Sigmoid colon (tissue), 7 donors: ENCODE results near the gene TWNK. TPM values are rescaled to one million over a fixed set of nuclear protein-coding genes. Genes with fewer than 3 reads are reported as not detected.

ENCODE experiments used
- DNase-seq: peaks from one replicate; pipeline ENCODE4 v3.0.0-alpha.2; 2019
- H3K27ac ChIP-seq, 4 donors: fragments of 200-600 bp; sonication (generic); one replicate each; pipeline ENCODE4 v1.5.1; 2016 to 2019; ENCODE audit warnings: mild to moderate bottlenecking in 1 of 4
- H3K27me3 ChIP-seq, 3 donors: fragments of 200-600 bp; sonication (generic); one replicate each; pipeline ENCODE4 v1.5.1; 2019; ENCODE audit warnings: mild to moderate bottlenecking in 1 of 3
- H3K36me3 ChIP-seq, 4 donors: fragments of 200-600 bp; sonication (generic); one replicate each; pipeline ENCODE4 v1.5.1; 2016 to 2019
- H3K4me1 ChIP-seq, 4 donors: fragments of 200-600 bp; sonication (generic); one replicate each; pipeline ENCODE4 v1.5.1; 2017 to 2019
- H3K4me3 ChIP-seq, 4 donors: fragments of 200-600 bp; sonication (generic); one replicate each; pipeline ENCODE4 v1.5.1; 2017 to 2019; ENCODE audit warnings: mild to moderate bottlenecking in 2 of 4, moderate library complexity in 1 of 4
- H3K9me3 ChIP-seq, 4 donors: fragments of 200-600 bp in 3 of 4; sonication (generic) in 3 of 4; one replicate each; pipeline versions ENCODE4 v1.5.1 to v1.6.1; 2013 to 2019
- EP300 ChIP-seq, 4 donors: sonication (generic); formaldehyde crosslinking; IDR thresholded peaks; one replicate each; pipeline ENCODE4 v1.6.1; 2017; ENCODE audit warnings: antibody characterized with exemption in 4 of 4
- POLR2A ChIP-seq, 2 donors: fragments of 450-650 bp; IDR thresholded peaks; one replicate each; pipeline ENCODE4 v1.6.1; 2016; ENCODE audit warnings: antibody characterized with exemption in 2 of 2, mild to moderate bottlenecking in 2 of 2, moderate library complexity in 2 of 2
- POLR2AphosphoS5 ChIP-seq, 4 donors: sonication (generic); formaldehyde crosslinking; IDR thresholded peaks; one replicate each; pipeline ENCODE4 v1.6.1; 2017; ENCODE audit warnings: antibody characterized with exemption in 4 of 4
- WGBS, 2 donors: extraction: QIAGEN DNeasy Blood & Tissue Kit; methylation state at CpG; one replicate each; pipeline ENCODE4 v1.1.7; 2013; 5-methylcytosine and 5-hydroxymethylcytosine counted together
- intact Hi-C: fragments of 100-400 bp; cut with DNase I; formaldehyde crosslinking; loops from one replicate; pipeline ENCODE4 v1.15.1; 2023
- polyA plus RNA-seq, 3 donors: library from polyadenylated mRNA; stranded (reverse); fragments of 200-250 nt; gene quantifications; one replicate each; pipeline ENCODE4 v1.2.3, GENCODE V29; 2013
- total RNA-seq, 4 donors: library from RNA; depleted of rRNA; stranded (reverse); fragments of >200 nt; gene quantifications; one replicate each; pipeline ENCODE4 v1.1.0, GENCODE V29; 2016
- TF ChIP-seq, protein P1 (sequence below), 4 experiments: fragments of 450-650 bp in 3 of 4; fragments of 200-600 bp in 1 of 4; IDR thresholded peaks; one replicate each; pipeline ENCODE4 v1.5.1; 2016 to 2019; ENCODE audit warnings: antibody characterized with exemption in 4 of 4, mild to moderate bottlenecking in 3 of 4, moderate library complexity in 2 of 4
- donor health status: healthy with polysubstance abuse.
- donor health status: Bipolar disorder and iron deficiency.
- donor health status: healthy.

Gene TWNK
- total and polyA plus RNA-seq, 7 donors, result 2.4 to 9.0 (median 3.9) TPM

GRCh38 chr10:100986623-100986951 is 756 bp upstream of the TWNK start:
- intact Hi-C loops, result no loop called here
- Histone ChIP-seq H3K27ac (peak overlapping the region; percentile 80 to 82 (median 82)), H3K4me1 (peaks cover 0 to 31% (median 24%) of the 10 kb centered on the region in 4 donors), H3K9me3 (no peaks in the 10 kb centered on the region), H3K36me3 (peaks cover 0 to 48% (median 8%) of the 10 kb centered on the region in 4 donors), H3K27me3 (no peaks in the 10 kb centered on the region), H3K4me3 (peak overlapping the region; percentile 78 to 87 (median 84))
- no peak for TF ChIP-seq EP300 (IDR thresholded peaks at IDR 0.05)
- TF ChIP-seq POLR2AphosphoS5 (IDR thresholded peaks at IDR 0.05), result no peak
- TF ChIP-seq POLR2A (IDR thresholded peaks at IDR 0.05), result no peak
- TF ChIP-seq, protein P1, sequence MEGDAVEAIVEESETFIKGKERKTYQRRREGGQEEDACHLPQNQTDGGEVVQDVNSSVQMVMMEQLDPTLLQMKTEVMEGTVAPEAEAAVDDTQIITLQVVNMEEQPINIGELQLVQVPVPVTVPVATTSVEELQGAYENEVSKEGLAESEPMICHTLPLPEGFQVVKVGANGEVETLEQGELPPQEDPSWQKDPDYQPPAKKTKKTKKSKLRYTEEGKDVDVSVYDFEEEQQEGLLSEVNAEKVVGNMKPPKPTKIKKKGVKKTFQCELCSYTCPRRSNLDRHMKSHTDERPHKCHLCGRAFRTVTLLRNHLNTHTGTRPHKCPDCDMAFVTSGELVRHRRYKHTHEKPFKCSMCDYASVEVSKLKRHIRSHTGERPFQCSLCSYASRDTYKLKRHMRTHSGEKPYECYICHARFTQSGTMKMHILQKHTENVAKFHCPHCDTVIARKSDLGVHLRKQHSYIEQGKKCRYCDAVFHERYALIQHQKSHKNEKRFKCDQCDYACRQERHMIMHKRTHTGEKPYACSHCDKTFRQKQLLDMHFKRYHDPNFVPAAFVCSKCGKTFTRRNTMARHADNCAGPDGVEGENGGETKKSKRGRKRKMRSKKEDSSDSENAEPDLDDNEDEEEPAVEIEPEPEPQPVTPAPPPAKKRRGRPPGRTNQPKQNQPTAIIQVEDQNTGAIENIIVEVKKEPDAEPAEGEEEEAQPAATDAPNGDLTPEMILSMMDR (IDR thresholded peaks at IDR 0.05), result no peak
- peak; percentile 65 for DNase-seq
- 9 to 23% methylated on average over 17 of the region's 17 CpGs for WGBS, 2 donors

- no peak for DNase-seq
- H3K36me3 ChIP-seq, result peaks cover 0 to 46% (median 8%) of the 10 kb centered on the region in 4 donors
- peak overlapping the region; percentile 78 to 87 (median 84) for H3K4me3 ChIP-seq
- intact Hi-C loops, result no loop called here
- WGBS, 2 donors, result 2% methylated on average over 15 of the region's 15 CpGs
- H3K27ac ChIP-seq, result peak overlapping the region; percentile 80 to 82 (median 82)
- no peaks in the 10 kb centered on the region for H3K9me3 ChIP-seq
- H3K4me1 ChIP-seq, result peaks cover 0 to 31% (median 24%) of the 10 kb centered on the region in 4 donors
- H3K27me3 ChIP-seq, result no peaks in the 10 kb centered on the region
- TF ChIP-seq, protein P1 (IDR thresholded peaks at IDR 0.05), result no peak
- TF ChIP-seq POLR2A (IDR thresholded peaks at IDR 0.05) (no peak), EP300 (IDR thresholded peaks at IDR 0.05) (no peak), POLR2AphosphoS5 (IDR thresholded peaks at IDR 0.05) (no peak)
Observed at GRCh38 chr10:100987685-100988049, 324 bp downstream of the TWNK start.

DNA sequence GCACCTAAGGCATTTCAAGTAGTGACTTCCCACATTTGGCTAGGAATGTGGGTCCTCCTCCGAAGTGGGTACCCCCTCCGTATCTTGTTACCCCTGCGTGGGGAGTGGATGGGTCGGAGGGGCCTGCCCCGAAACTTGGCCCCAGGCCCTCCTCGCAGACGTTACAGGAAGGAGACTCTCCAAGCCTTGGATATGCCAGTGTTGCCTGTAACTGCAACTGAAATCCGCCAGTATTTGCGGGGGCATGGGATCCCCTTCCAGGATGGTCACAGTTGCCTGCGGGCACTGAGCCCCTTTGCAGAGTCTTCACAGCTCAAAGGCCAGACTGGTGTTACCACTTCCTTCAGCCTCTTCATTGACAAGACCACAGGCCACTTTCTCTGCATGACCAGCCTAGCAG is 823 bp downstream of the TWNK start:
- H3K27ac ChIP-seq, result peak overlapping the region in 1 of 4 donors; percentile 82
- H3K27me3 ChIP-seq, result no peaks in the 10 kb centered on the region
- H3K4me1 ChIP-seq, result peaks cover 0 to 31% (median 24%) of the 10 kb centered on the region in 4 donors
- intact Hi-C loops, result no loop called here
- H3K9me3 ChIP-seq, result no peaks in the 10 kb centered on the region
- H3K4me3 ChIP-seq, result peak overlapping the region; percentile 78 to 87 (median 84)
- no peak for DNase-seq
- 67 to 74% methylated on average over 10 of the region's 10 CpGs for WGBS, 2 donors
- peaks cover 0 to 48% (median 10%) of the 10 kb centered on the region in 4 donors for H3K36me3 ChIP-seq
- TF ChIP-seq POLR2AphosphoS5 (IDR thresholded peaks at IDR 0.05) (no peak), POLR2A (IDR thresholded peaks at IDR 0.05) (no peak), EP300 (IDR thresholded peaks at IDR 0.05) (no peak)
- TF ChIP-seq, protein P1 (IDR thresholded peaks at IDR 0.05), result no peak

DNA sequence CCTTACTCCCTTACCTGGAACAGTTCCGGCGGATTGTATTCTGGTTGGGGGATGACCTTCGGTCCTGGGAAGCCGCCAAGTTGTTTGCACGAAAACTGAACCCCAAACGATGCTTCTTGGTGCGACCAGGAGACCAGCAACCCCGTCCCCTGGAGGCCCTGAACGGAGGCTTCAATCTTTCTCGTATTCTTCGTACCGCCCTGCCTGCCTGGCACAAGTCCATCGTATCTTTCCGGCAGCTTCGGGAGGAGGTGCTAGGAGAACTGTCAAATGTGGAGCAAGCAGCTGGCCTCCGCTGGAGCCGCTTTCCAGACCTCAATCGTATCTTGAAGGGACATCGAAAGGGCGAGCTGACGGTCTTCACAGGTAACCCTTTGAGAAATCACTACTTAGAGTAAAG is 1.7 kb downstream of the TWNK start:
- WGBS, 2 donors, result 90 to 91% methylated on average over 21 of the region's 21 CpGs
- Histone ChIP-seq H3K9me3 (no peaks in the 10 kb centered on the region), H3K36me3 (peaks cover 0 to 43% (median 10%) of the 10 kb centered on the region in 4 donors), H3K27me3 (no peaks in the 10 kb centered on the region), H3K27ac (no peak overlapping the region), H3K4me3 (no peak overlapping the region), H3K4me1 (peaks cover 0 to 31% (median 24%) of the 10 kb centered on the region in 4 donors)
- TF ChIP-seq, protein P1 (IDR thresholded peaks at IDR 0.05), result no peak
- TF ChIP-seq POLR2AphosphoS5 (IDR thresholded peaks at IDR 0.05) (no peak), POLR2A (IDR thresholded peaks at IDR 0.05) (no peak), EP300 (IDR thresholded peaks at IDR 0.05) (no peak)
- no peak for DNase-seq
- intact Hi-C loops, result no loop called here
